Thyroid gland (tissue), 4 donors: ENCODE results near the gene ATF3. TPM values are rescaled to one million over a fixed set of nuclear protein-coding genes. Genes with fewer than 3 reads are reported as not detected.
"Not testable (repeated sequence)": the region's sequence is repeated elsewhere in the genome, so short reads cannot be mapped to it uniquely, and the experiment has no call there.

Experiments
- DNase-seq, 2 donors: peaks; one replicate each; pipeline ENCODE4 v3.0.0-alpha.2; 2019
- H3K27ac ChIP-seq, 3 donors: fragments of 200-600 bp; sonication (generic); 1 replicate in 2 of 3; 2 replicates in 1 of 3; pipeline ENCODE4 v1.5.1; 2016 to 2019; ENCODE audit warnings: mild to moderate bottlenecking in 1 of 3, moderate library complexity in 1 of 3
- H3K27me3 ChIP-seq: fragments of 200-600 bp; sonication (generic); one replicate; pipeline ENCODE4 v1.5.1; 2019
- H3K36me3 ChIP-seq, 2 donors: fragments of 200-600 bp; sonication (generic); one replicate each; pipeline ENCODE4 v1.5.1; 2016 to 2019
- H3K4me1 ChIP-seq, 2 donors: fragments of 200-600 bp; sonication (generic); one replicate each; pipeline ENCODE4 v1.5.1; 2017 to 2019
- H3K4me3 ChIP-seq, 3 donors: fragments of 200-600 bp; sonication (generic); replicated peaks in 1 of 3; 1 replicate in 2 of 3; 2 replicates in 1 of 3; pipeline ENCODE4 v1.5.1; 2016; ENCODE audit warnings: mild to moderate bottlenecking in 1 of 3
- H3K9me3 ChIP-seq: fragments of 200-600 bp; sonication (generic); one replicate; pipeline ENCODE4 v1.5.1; 2017
- CTCF ChIP-seq, 6 experiments: fragments of 200-600 bp in 3 of 6; fragments of 450-650 bp in 3 of 6; sonication (generic) in 3 of 6; IDR thresholded peaks; one replicate each; pipeline ENCODE4 v1.5.1; 2016 to 2019; ENCODE audit warnings: antibody characterized with exemption in 6 of 6, mild to moderate bottlenecking in 2 of 6, inconsistent platforms in 1 of 6, moderate library complexity in 1 of 6
- POLR2A ChIP-seq, 2 donors: fragments of 450-650 bp; IDR thresholded peaks; one replicate each; pipeline ENCODE4 v1.6.1; 2017; ENCODE audit warnings: antibody characterized with exemption in 2 of 2, mild to moderate bottlenecking in 2 of 2, moderate library complexity in 1 of 2
- WGBS, 2 donors: methylation state at CpG; one replicate each; pipeline ENCODE4 v1.1.5; 2017; 5-methylcytosine and 5-hydroxymethylcytosine counted together
- intact Hi-C: fragments of 100-400 bp; cut with DNase I; formaldehyde crosslinking; loops from one replicate; pipeline ENCODE4 v1.15.1; 2023
- total RNA-seq, 4 donors: library from RNA; depleted of rRNA; stranded (reverse); fragments of >200 nt; gene quantifications; one replicate each; pipeline ENCODE4 v1.2.3, GENCODE V29; 2016

ATF3 gene
- total RNA-seq, 4 donors from 2014 or later = 9.2 to 21.2 (median 14.7) TPM

GRCh38 chr1:212651521-212651920 lies 43.0 kb downstream of the ATF3 start:
- 87 to 92% methylated on average over 4 of the region's 4 CpGs for WGBS, 2 donors
- Histone ChIP-seq H3K4me3 (no peak overlapping the region), H3K4me1 (peaks cover 4 to 5% of the 10 kb centered on the region in 2 donors), H3K27me3 (no peaks in the 10 kb centered on the region), H3K27ac (no peak overlapping the region), H3K9me3 (no peaks in the 10 kb centered on the region), H3K36me3 (no peaks in the 10 kb centered on the region)
- intact Hi-C loops = no loop called here
- DNase-seq = no peak
- TF ChIP-seq POLR2A (IDR thresholded peaks at IDR 0.05) (no peak), CTCF (IDR thresholded peaks at IDR 0.05) (no peak)

DNA sequence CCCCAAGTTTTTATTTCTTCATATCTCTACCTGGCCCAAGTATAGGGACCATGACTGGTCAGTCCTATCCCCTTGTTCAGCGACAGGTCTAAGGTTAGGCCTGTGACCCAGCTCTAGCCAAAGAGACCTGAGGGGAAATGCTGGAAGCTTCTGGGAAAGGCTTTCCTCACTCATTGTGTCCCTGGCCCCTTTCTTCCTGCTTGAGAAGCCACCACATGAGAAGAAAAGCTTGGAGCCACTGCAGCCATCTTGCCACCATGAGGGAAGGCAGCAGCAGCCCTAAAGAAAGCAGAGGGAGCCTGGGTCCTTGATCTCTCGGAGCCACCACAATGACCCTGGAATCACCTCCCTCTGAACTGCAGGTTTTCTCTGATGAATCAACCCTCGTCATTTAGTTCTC lies 43.4 kb downstream of the ATF3 start:
- H3K9me3 ChIP-seq = no peaks in the 10 kb centered on the region
- TF ChIP-seq POLR2A (IDR thresholded peaks at IDR 0.05) (no peak), CTCF (IDR thresholded peaks at IDR 0.05) (no peak)
- no peak overlapping the region for H3K27ac ChIP-seq
- no peak overlapping the region for H3K4me3 ChIP-seq
- no peaks in the 10 kb centered on the region for H3K36me3 ChIP-seq
- WGBS, 2 donors = 96 to 97% methylated on average over 3 of the region's 3 CpGs
- no peak for DNase-seq
- no peaks in the 10 kb centered on the region for H3K27me3 ChIP-seq
- intact Hi-C loops = no loop called here
- H3K4me1 ChIP-seq = peaks cover 4 to 5% of the 10 kb centered on the region in 2 donors

GRCh38 chr1:212652609-212653008 lies 44.0 kb downstream of the ATF3 start:
- Histone ChIP-seq H3K9me3 (no peaks in the 10 kb centered on the region), H3K27me3 (no peaks in the 10 kb centered on the region), H3K36me3 (no peaks in the 10 kb centered on the region), H3K27ac (no peak overlapping the region), H3K4me3 (no peak overlapping the region), H3K4me1 (peaks cover 4 to 5% of the 10 kb centered on the region in 2 donors)
- no peak for DNase-seq
- 89 to 95% methylated on average over 1 of the region's 1 CpG for WGBS, 2 donors
- intact Hi-C loops = no loop called here
- TF ChIP-seq CTCF (IDR thresholded peaks at IDR 0.05) (no peak), POLR2A (IDR thresholded peaks at IDR 0.05) (no peak)

GRCh38 chr1:212655668-212656440 lies 47.3 kb downstream of the ATF3 start:
- no peaks in the 10 kb centered on the region for H3K4me1 ChIP-seq
- TF ChIP-seq POLR2A (IDR thresholded peaks at IDR 0.05) (no peak), CTCF (IDR thresholded peaks at IDR 0.05) (no peak)
- no peaks in the 10 kb centered on the region for H3K27me3 ChIP-seq
- intact Hi-C loops = no loop called here
- no peak overlapping the region for H3K27ac ChIP-seq
- no peak for DNase-seq
- H3K4me3 ChIP-seq = no peak overlapping the region
- no peaks in the 10 kb centered on the region for H3K36me3 ChIP-seq
- H3K9me3 ChIP-seq = no peaks in the 10 kb centered on the region
- 75 to 76% methylated on average over 6 of the region's 6 CpGs for WGBS, 2 donors

- Histone ChIP-seq H3K27ac (no peak overlapping the region), H3K27me3 (no peaks in the 10 kb centered on the region), H3K4me3 (no peak overlapping the region), H3K4me1 (no peaks in the 10 kb centered on the region), H3K9me3 (no peaks in the 10 kb centered on the region), H3K36me3 (no peaks in the 10 kb centered on the region)
- 82 to 88% methylated on average over 5 of the region's 5 CpGs for WGBS, 2 donors
- TF ChIP-seq POLR2A (IDR thresholded peaks at IDR 0.05) (no peak), CTCF (IDR thresholded peaks at IDR 0.05) (no peak)
- intact Hi-C loops = no loop called here
- no peak for DNase-seq
These were observed 48.2 kb downstream of the ATF3 start for GRCh38 chr1:212656730-212657129.

- H3K27me3 ChIP-seq, H3K4me3 ChIP-seq, H3K36me3 ChIP-seq, DNase-seq, intact Hi-C loops, H3K4me1 ChIP-seq, H3K27ac ChIP-seq, H3K9me3 ChIP-seq: not testable (repeated sequence)
- WGBS, 2 donors = 50 to 58% methylated on average over 6 to 7 of the region's 7 CpGs
These were observed 49.7 kb downstream of the ATF3 start for GRCh38 chr1:212658250-212658649.
